SK-N-SH (cell line): ENCODE results near the gene SYNE1. TPM values are rescaled to one million over a fixed set of nuclear protein-coding genes. Genes with fewer than 3 reads are reported as not detected.
A peak's percentile ranks its signal among the peaks of the same experiment; 100 is the strongest.

Source experiments
- CTCF ChIA-PET: fragments of 300-600, 350-600 bp; formaldehyde crosslinking; extraction: SDS; loops from one replicate; lab custom pipeline; 2021; lab: Yijun Ruan, JAX
- POLR2A ChIA-PET: fragments of 350-600 bp; sonication (Branson Sonifier 250); formaldehyde crosslinking; extraction: SDS; loops from one replicate; lab custom pipeline; 2020; ENCODE audit warnings: antibody characterized with exemption, inconsistent platforms; lab: Yijun Ruan, JAX
- DNase-seq: peaks from one replicate; pipeline ENCODE4 v3.0.0; 2012
- H2AFZ ChIP-seq: fragments of 200-600 bp; sonication (generic); 2 replicates; pipeline ENCODE4 v1.8.1; 2016; ENCODE audit warnings: antibody characterized with exemption, mild to moderate bottlenecking, low read depth
- H3F3A ChIP-seq: fragments of 200-600 bp; sonication (generic); replicated peaks from 2 replicates; pipeline ENCODE3; 2016; ENCODE audit warnings: antibody characterized with exemption, mild to moderate bottlenecking; ENCODE audit not compliant: insufficient read depth
- H3K27ac ChIP-seq, 2 experiments: fragments of 200-500 bp in 1 of 2; fragments of 200-600 bp in 1 of 2; sonication (Bioruptor generic) in 1 of 2; sonication (generic), shearing (Covaris generic) in 1 of 2; 2 replicates each; pipeline versions ENCODE4 v1.5.1 to v1.6.1; 2014 to 2016; ENCODE audit warnings: low read depth in 2 of 2, inconsistent platforms in 1 of 2, low read length in 1 of 2, mild to moderate bottlenecking in 1 of 2, mixed read lengths in 1 of 2
- H3K27me3 ChIP-seq: fragments of 200-600 bp; sonication (generic), shearing (Covaris generic); 2 replicates; pipeline ENCODE4 v1.6.1; 2016; ENCODE audit warnings: mixed run types; ENCODE audit not compliant: insufficient read depth
- H3K36me3 ChIP-seq, 2 experiments: fragments of 200-500 bp in 1 of 2; fragments of 200-600 bp in 1 of 2; sonication (Bioruptor generic) in 1 of 2; sonication (generic) in 1 of 2; replicated peaks in 1 of 2; 2 replicates each; pipeline versions ENCODE3 to v1.5.1; 2014 to 2016; ENCODE audit warnings: low read length in 1 of 2, mild to moderate bottlenecking in 1 of 2; ENCODE audit not compliant: insufficient read depth in 2 of 2, control insufficient read depth in 1 of 2
- H3K4me1 ChIP-seq, 2 experiments: fragments of 200-500 bp in 1 of 2; fragments of 200-600 bp in 1 of 2; sonication (Bioruptor generic) in 1 of 2; sonication (generic), shearing (Covaris generic) in 1 of 2; 2 replicates each; pipeline versions ENCODE4 v1.5.1 to v1.6.1; 2014 to 2016; ENCODE audit warnings: low read depth in 1 of 2, low read length in 1 of 2, mixed run types in 1 of 2; ENCODE audit not compliant: insufficient read depth in 2 of 2, control insufficient read depth in 1 of 2
- H3K4me2 ChIP-seq: fragments of 200-600 bp; sonication (generic), shearing (Covaris generic); 2 replicates; pipeline ENCODE4 v1.6.1; 2017; ENCODE audit warnings: mixed run types
- H3K4me3 ChIP-seq, 2 experiments: fragments of 200-500 bp in 1 of 2; fragments of 200-600 bp in 1 of 2; sonication (Bioruptor generic) in 1 of 2; sonication (generic), shearing (Covaris generic) in 1 of 2; 2 replicates each; pipeline versions ENCODE4 v1.5.1 to v1.8.1; 2014 to 2016; ENCODE audit warnings: low read depth in 2 of 2, inconsistent platforms in 1 of 2, low read length in 1 of 2, mild to moderate bottlenecking in 1 of 2, mixed read lengths in 1 of 2, moderate library complexity in 1 of 2
- H3K79me2 ChIP-seq: fragments of 200-600 bp; sonication (generic); 2 replicates; pipeline ENCODE4 v1.8.1; 2017; ENCODE audit warnings: mild to moderate bottlenecking; ENCODE audit not compliant: insufficient read depth
- H3K9ac ChIP-seq: fragments of 200-600 bp; sonication (generic); 2 replicates; pipeline ENCODE4 v1.6.1; 2017; ENCODE audit warnings: mixed run types
- H3K9me2 ChIP-seq: fragments of 200-600 bp; sonication (generic); 2 replicates; pipeline ENCODE4 v1.6.1; 2017; ENCODE audit warnings: mixed run types
- H3K9me3 ChIP-seq: fragments of 200-600 bp; sonication (generic); 2 replicates; pipeline ENCODE4 v1.6.1; 2017; ENCODE audit warnings: mixed run types, mild to moderate bottlenecking, moderate library complexity
- H4K20me1 ChIP-seq: fragments of 200-600 bp; sonication (generic); 2 replicates; pipeline ENCODE4 v1.6.1; 2017; ENCODE audit warnings: mild to moderate bottlenecking, mixed run types; ENCODE audit not compliant: insufficient read depth
- ELF1 ChIP-seq: IDR thresholded peaks from 2 replicates; pipeline ENCODE4 v1.4.0; 2012
- EZH2phosphoT487 ChIP-seq: fragments of 200-600 bp; sonication (generic); IDR thresholded peaks from 2 replicates; pipeline ENCODE4 v1.6.1; 2017; ENCODE audit warnings: low read depth, mixed run types, mild to moderate bottlenecking, antibody characterized with exemption, moderate library complexity, borderline replicate concordance
- FOXJ3 ChIP-seq: sonication (generic); formaldehyde crosslinking; IDR thresholded peaks from 2 replicates; pipeline ENCODE4 v1.5.1; 2020; ENCODE audit warnings: mild to moderate bottlenecking, missing genetic modification reagents
- IRF3 ChIP-seq: fragments of 150-350 bp; IDR thresholded peaks from 2 replicates; pipeline ENCODE4 v1.6.1; 2016; ENCODE audit warnings: mild to moderate bottlenecking, low read depth, low read length
- JUND ChIP-seq: IDR thresholded peaks from 2 replicates; pipeline ENCODE4 v1.4.0; 2012
- MEF2A ChIP-seq: IDR thresholded peaks from 2 replicates; pipeline ENCODE4 v1.4.0; 2012; ENCODE audit warnings: low read depth, borderline replicate concordance
- MXI1 ChIP-seq: IDR thresholded peaks from 2 replicates; pipeline ENCODE4 v1.6.1; 2012; ENCODE audit warnings: mild to moderate bottlenecking, low read depth, low read length, improper control_type of control experiment
- NFIC ChIP-seq: IDR thresholded peaks from 2 replicates; pipeline ENCODE4 v1.4.0; 2012; ENCODE audit warnings: borderline replicate concordance
- SMC3 ChIP-seq: IDR thresholded peaks from 2 replicates; pipeline ENCODE4 v1.6.1; 2012; ENCODE audit warnings: low read depth, low read length, improper control_type of control experiment
- TEAD4 ChIP-seq: IDR thresholded peaks from 2 replicates; pipeline ENCODE4 v1.4.0; 2012; ENCODE audit warnings: mild to moderate bottlenecking, borderline replicate concordance; ENCODE audit not compliant: insufficient read depth
- USF2 ChIP-seq: fragments of 150-350 bp; IDR thresholded peaks from 2 replicates; pipeline ENCODE4 v1.6.1; 2017; ENCODE audit warnings: antibody characterized with exemption, low read length, low read depth, borderline replicate concordance
- YY1 ChIP-seq: IDR thresholded peaks from 2 replicates; pipeline ENCODE4 v1.4.0; 2012; ENCODE audit warnings: low read depth, mild to moderate bottlenecking
- WGBS: methylation state at CpG from one replicate; pipeline ENCODE4 v1.1.6; 2017; ENCODE audit warnings: low lambda C conversion rate; 5-methylcytosine and 5-hydroxymethylcytosine counted together
- polyA plus RNA-seq, 3 experiments: library from polyadenylated mRNA; depleted of rRNA; stranded (reverse); fragments of >200 nt; gene quantifications; 2 replicates each; pipeline ENCODE4 v1.2.3, GENCODE V29; 2012
- TF ChIP-seq, protein P1 (sequence below): IDR thresholded peaks from 2 replicates; pipeline ENCODE4 v1.4.0; 2012; ENCODE audit warnings: low read depth, borderline replicate concordance
- TF ChIP-seq, protein P2 (sequence below): IDR thresholded peaks from 2 replicates; pipeline ENCODE4 v1.4.0; 2012; ENCODE audit warnings: low read depth, borderline replicate concordance
- TF ChIP-seq, protein P3 (sequence below): IDR thresholded peaks from 2 replicates; pipeline ENCODE4 v1.6.1; 2012; ENCODE audit warnings: mild to moderate bottlenecking, low read depth, low read length, moderate library complexity

SYNE1 gene
- polyA plus RNA-seq, 1 of the 3 experiments (the other 2 are of a cell fraction) = 31.1 TPM

DNA sequence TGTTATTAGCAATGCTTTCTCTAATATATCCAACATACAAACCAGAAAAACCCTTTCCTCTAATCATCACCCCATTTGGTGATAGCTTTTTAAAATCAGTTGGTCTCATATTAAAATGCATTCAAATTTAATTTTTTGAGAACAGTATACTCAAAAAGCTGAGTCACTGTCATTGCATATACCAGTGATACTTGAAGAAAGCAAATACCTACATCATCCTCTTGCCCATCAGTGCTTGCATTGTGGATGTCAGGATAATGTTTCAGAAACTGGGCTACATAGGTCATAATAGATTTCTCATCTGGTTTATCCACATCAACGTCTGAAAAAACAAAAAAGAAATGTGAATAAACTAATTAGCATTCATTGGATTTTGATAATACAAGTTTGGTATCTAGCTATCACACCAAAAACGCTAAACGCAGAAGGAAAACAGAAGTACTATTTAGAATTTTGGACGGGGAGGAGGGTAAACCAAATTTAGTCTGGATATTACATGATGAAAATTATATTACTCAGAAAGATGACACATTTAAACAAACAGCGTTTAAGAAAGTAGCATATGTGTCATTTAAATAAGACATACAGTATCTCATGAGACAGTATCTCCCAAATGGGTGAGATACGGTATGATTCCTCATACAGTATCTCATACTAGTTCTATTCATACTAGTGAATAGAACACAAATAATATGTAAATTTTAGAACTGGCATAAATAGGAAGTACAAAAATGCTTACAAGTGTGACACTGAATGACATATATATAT lies 134.6 kb downstream of the SYNE1 start:
- TF ChIP-seq JUND (no peak), MEF2A (no peak), USF2 (no peak), IRF3 (no peak), EZH2phosphoT487 (no peak), TEAD4 (no peak), FOXJ3 (no peak), MXI1 (no peak), NFIC (no peak), SMC3 (no peak), ELF1 (no peak), YY1 (no peak)
- TF ChIP-seq, protein P1, sequence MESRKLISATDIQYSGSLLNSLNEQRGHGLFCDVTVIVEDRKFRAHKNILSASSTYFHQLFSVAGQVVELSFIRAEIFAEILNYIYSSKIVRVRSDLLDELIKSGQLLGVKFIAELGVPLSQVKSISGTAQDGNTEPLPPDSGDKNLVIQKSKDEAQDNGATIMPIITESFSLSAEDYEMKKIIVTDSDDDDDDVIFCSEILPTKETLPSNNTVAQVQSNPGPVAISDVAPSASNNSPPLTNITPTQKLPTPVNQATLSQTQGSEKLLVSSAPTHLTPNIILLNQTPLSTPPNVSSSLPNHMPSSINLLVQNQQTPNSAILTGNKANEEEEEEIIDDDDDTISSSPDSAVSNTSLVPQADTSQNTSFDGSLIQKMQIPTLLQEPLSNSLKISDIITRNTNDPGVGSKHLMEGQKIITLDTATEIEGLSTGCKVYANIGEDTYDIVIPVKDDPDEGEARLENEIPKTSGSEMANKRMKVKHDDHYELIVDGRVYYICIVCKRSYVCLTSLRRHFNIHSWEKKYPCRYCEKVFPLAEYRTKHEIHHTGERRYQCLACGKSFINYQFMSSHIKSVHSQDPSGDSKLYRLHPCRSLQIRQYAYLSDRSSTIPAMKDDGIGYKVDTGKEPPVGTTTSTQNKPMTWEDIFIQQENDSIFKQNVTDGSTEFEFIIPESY = no peak
- TF ChIP-seq, protein P2, sequence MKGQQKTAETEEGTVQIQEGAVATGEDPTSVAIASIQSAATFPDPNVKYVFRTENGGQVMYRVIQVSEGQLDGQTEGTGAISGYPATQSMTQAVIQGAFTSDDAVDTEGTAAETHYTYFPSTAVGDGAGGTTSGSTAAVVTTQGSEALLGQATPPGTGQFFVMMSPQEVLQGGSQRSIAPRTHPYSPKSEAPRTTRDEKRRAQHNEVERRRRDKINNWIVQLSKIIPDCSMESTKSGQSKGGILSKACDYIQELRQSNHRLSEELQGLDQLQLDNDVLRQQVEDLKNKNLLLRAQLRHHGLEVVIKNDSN = no peak
- TF ChIP-seq, protein P3, sequence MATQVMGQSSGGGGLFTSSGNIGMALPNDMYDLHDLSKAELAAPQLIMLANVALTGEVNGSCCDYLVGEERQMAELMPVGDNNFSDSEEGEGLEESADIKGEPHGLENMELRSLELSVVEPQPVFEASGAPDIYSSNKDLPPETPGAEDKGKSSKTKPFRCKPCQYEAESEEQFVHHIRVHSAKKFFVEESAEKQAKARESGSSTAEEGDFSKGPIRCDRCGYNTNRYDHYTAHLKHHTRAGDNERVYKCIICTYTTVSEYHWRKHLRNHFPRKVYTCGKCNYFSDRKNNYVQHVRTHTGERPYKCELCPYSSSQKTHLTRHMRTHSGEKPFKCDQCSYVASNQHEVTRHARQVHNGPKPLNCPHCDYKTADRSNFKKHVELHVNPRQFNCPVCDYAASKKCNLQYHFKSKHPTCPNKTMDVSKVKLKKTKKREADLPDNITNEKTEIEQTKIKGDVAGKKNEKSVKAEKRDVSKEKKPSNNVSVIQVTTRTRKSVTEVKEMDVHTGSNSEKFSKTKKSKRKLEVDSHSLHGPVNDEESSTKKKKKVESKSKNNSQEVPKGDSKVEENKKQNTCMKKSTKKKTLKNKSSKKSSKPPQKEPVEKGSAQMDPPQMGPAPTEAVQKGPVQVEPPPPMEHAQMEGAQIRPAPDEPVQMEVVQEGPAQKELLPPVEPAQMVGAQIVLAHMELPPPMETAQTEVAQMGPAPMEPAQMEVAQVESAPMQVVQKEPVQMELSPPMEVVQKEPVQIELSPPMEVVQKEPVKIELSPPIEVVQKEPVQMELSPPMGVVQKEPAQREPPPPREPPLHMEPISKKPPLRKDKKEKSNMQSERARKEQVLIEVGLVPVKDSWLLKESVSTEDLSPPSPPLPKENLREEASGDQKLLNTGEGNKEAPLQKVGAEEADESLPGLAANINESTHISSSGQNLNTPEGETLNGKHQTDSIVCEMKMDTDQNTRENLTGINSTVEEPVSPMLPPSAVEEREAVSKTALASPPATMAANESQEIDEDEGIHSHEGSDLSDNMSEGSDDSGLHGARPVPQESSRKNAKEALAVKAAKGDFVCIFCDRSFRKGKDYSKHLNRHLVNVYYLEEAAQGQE = no peak
- WGBS = 60% methylated on average over 6 of the region's 6 CpGs

More for the DNA sequence above, 134.6 kb downstream of the SYNE1 start:
- no peak overlapping the region for H3K9ac ChIP-seq
- H3K4me3 ChIP-seq = no peak overlapping the region
- DNase-seq = no peak
- POLR2A ChIA-PET = no interaction called here
- H3F3A ChIP-seq = peaks cover 32% of the 10 kb centered on the region
- H3K9me2 ChIP-seq = no peaks in the 10 kb centered on the region
- no peaks in the 10 kb centered on the region for H3K27me3 ChIP-seq
- CTCF ChIA-PET = no interaction called here
- H4K20me1 ChIP-seq = no peaks in the 10 kb centered on the region
- no peaks in the 10 kb centered on the region for H3K79me2 ChIP-seq
- H3K4me2 ChIP-seq = no peak overlapping the region
- H2AFZ ChIP-seq = no peak overlapping the region
- H3K9me3 ChIP-seq = 0 out of 2 replicates have a peak, but pooled peaks cover 9% of the 10 kb centered on the region
- peaks cover 0 to 51% of the 10 kb centered on the region in 2 experiments for H3K36me3 ChIP-seq
- peak overlapping the region in 1 of 2 experiments; percentile 55; a peak in 2 of 4 replicates for H3K27ac ChIP-seq
- H3K4me1 ChIP-seq = no peaks in the 10 kb centered on the region; a peak in 1 of 4 replicates
